Measurements from ENCODE around the gene GNAS.

DNA sequence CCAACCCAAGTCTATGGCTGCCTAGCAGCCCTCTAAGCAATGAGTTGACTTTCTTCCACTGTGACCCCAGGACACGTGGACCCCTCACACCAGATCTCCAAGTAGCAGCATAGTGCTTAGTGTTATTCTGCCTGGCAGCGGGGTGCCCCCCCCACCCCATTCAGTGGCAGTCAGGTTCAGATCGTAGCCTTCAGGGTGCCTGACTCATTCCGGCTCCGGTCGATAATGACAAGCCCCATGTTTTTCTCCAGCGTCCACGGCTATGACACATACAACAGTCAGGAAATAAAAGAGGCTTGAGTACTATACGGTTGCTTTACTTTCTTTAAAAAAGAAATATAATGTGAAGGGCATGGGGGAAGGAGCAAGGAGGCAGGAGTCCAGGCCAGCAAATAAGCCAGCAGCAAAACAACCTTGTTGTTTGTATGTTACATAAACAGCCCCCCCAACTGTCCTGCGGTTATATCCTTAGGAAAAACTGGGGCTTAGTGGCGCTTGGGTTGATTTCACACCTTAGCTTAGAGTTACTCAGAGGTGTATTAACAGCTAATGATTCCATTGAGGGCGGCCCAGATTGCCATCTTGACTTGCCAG is 23.1 kb downstream of the GNAS start:
- TF ChIP-seq, protein P1, sequence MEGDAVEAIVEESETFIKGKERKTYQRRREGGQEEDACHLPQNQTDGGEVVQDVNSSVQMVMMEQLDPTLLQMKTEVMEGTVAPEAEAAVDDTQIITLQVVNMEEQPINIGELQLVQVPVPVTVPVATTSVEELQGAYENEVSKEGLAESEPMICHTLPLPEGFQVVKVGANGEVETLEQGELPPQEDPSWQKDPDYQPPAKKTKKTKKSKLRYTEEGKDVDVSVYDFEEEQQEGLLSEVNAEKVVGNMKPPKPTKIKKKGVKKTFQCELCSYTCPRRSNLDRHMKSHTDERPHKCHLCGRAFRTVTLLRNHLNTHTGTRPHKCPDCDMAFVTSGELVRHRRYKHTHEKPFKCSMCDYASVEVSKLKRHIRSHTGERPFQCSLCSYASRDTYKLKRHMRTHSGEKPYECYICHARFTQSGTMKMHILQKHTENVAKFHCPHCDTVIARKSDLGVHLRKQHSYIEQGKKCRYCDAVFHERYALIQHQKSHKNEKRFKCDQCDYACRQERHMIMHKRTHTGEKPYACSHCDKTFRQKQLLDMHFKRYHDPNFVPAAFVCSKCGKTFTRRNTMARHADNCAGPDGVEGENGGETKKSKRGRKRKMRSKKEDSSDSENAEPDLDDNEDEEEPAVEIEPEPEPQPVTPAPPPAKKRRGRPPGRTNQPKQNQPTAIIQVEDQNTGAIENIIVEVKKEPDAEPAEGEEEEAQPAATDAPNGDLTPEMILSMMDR (IDR thresholded peaks at IDR 0.05; ENCODE audit: low read depth, low read length) = no peak
- TF ChIP-seq EZH2phosphoT487 (IDR thresholded peaks at IDR 0.05; ENCODE audit: low read depth) = no peak
